HCT116 (cell line): ENCODE data around the gene DNAH5. TPM values are rescaled to one million over a fixed set of nuclear protein-coding genes. Genes with fewer than 3 reads are reported as not detected.
A peak's percentile ranks its signal among the peaks of the same experiment; 100 is the strongest.

Experiments used
- ATAC-seq: fragments of 200-7000 bp; cut with Tn5 transposase; 2 replicates; pipeline ENCODE4 v1.9.1; 2020; ENCODE audit warnings: mild to moderate bottlenecking, moderate library complexity
- Bru-seq: library from RNA; stranded (reverse); fragments of 400-500 nt; gene quantifications from one replicate; lab custom pipeline; 2021; lab: Mats Ljungman, UMichigan
- BruChase-seq, 2 experiments: library from RNA; stranded (reverse); fragments of 400-500 nt; gene quantifications; one replicate each; lab custom pipeline; 2021; lab: Mats Ljungman, UMichigan
- BruUV-seq: library from RNA; stranded (reverse); fragments of 400-500 nt; replicated peaks from 2 replicates; lab custom pipeline; 2021; lab: Mats Ljungman, UMichigan
- CTCF ChIA-PET: fragments of 300-600 bp; sonication (Branson Sonifier 250); formaldehyde crosslinking; loops from one replicate; lab custom pipeline; 2021; ENCODE audit warnings: antibody characterized with exemption; lab: Charles Lee
- POLR2A ChIA-PET: fragments of 300-600, 350-600 bp; sonication (Branson Sonifier 250); formaldehyde crosslinking; loops from one replicate; lab custom pipeline; 2021; ENCODE audit warnings: antibody characterized with exemption; lab: Charles Lee
- RAD21 ChIA-PET, 2 experiments: fragments of 300-600 bp; sonication (Branson Sonifier 250); formaldehyde crosslinking; loops; one replicate each; lab custom pipeline; 2023; ENCODE audit warnings: low total read pairs in 2 of 2; ENCODE audit not compliant: uncharacterized antibody in 2 of 2, unreplicated experiment in 2 of 2, low non-redundant PET in 1 of 2; lab: Charles Lee
- DNase-seq: peaks from one replicate; pipeline ENCODE4 v3.0.0-alpha.2; 2010; ENCODE audit warnings: low read depth, low spot score
- H2AFZ ChIP-seq: fragments of 200-600 bp; shearing (Covaris generic), sonication (generic); 2 replicates; pipeline ENCODE4 v1.6.1; 2017; ENCODE audit warnings: low read depth, mixed run types, mixed read lengths, antibody characterized with exemption, low read length; ENCODE audit not compliant: poor library complexity, severe bottlenecking
- H3K27ac ChIP-seq: 2 replicates; pipeline ENCODE4 v1.5.1; 2012; ENCODE audit warnings: low read depth, low read length
- H3K27me3 ChIP-seq: fragments of 200-600 bp; sonication (generic); 2 replicates; pipeline ENCODE4 v1.6.1; 2016; ENCODE audit warnings: mixed run types, low read length, mixed read lengths; ENCODE audit not compliant: insufficient read depth
- H3K36me3 ChIP-seq, 2 experiments: fragments of 200-500 bp in 1 of 2; fragments of 200-600 bp in 1 of 2; sonication (Bioruptor generic) in 1 of 2; sonication (generic) in 1 of 2; 2 replicates each; pipeline versions ENCODE4 v1.5.1 to v1.6.1; 2014 to 2016; ENCODE audit warnings: low read length in 2 of 2, inconsistent platforms in 1 of 2, mixed read lengths in 1 of 2, mixed run types in 1 of 2; ENCODE audit not compliant: insufficient read depth in 2 of 2, control insufficient read depth in 1 of 2
- H3K4me1 ChIP-seq, 2 experiments: fragments of 200-600 bp in 1 of 2; sonication (generic) in 1 of 2; 2 replicates each; pipeline versions ENCODE4 v1.5.1 to v1.6.1; 2012 to 2017; ENCODE audit warnings: low read length in 2 of 2, inconsistent platforms in 1 of 2, mild to moderate bottlenecking in 1 of 2, mixed read lengths in 1 of 2, mixed run types in 1 of 2, moderate library complexity in 1 of 2; ENCODE audit not compliant: insufficient read depth in 2 of 2, control insufficient read depth in 1 of 2
- H3K4me2 ChIP-seq: fragments of 200-600 bp; sonication (generic); 2 replicates; pipeline ENCODE4 v1.6.1; 2017; ENCODE audit warnings: mixed run types, low read length, mixed read lengths
- H3K4me3 ChIP-seq, 2 experiments: fragments of 200-600 bp in 1 of 2; sonication (generic) in 1 of 2; replicated peaks in 1 of 2; 2 replicates each; pipeline ENCODE4 v1.5.1; 2011 to 2016; ENCODE audit warnings: low read length in 2 of 2, control low read depth in 1 of 2, low read depth in 1 of 2, mild to moderate bottlenecking in 1 of 2, mixed read lengths in 1 of 2, mixed run types in 1 of 2
- H3K79me2 ChIP-seq: fragments of 200-600 bp; sonication (generic); 2 replicates; pipeline ENCODE4 v1.6.1; 2017; ENCODE audit warnings: mild to moderate bottlenecking, mixed run types, low read length, moderate library complexity, mixed read lengths; ENCODE audit not compliant: insufficient read depth
- H3K9ac ChIP-seq: fragments of 200-600 bp; sonication (generic); 2 replicates; pipeline ENCODE4 v1.6.1; 2016; ENCODE audit warnings: low read length, mixed read lengths
- H3K9me2 ChIP-seq: fragments of 200-600 bp; sonication (generic), shearing (Covaris generic); 2 replicates; pipeline ENCODE4 v1.6.1; 2017; ENCODE audit warnings: mixed run types, mild to moderate bottlenecking, moderate library complexity; ENCODE audit not compliant: insufficient read depth
- H3K9me3 ChIP-seq, 2 experiments: fragments of 200-500 bp in 1 of 2; fragments of 200-600 bp in 1 of 2; sonication (Bioruptor generic) in 1 of 2; sonication (generic) in 1 of 2; 2 replicates each; pipeline ENCODE4 v1.6.1; 2014 to 2017; ENCODE audit warnings: low read length in 2 of 2, mixed read lengths in 2 of 2, inconsistent platforms in 1 of 2, low read depth in 1 of 2, mild to moderate bottlenecking in 1 of 2, mixed run types in 1 of 2, moderate library complexity in 1 of 2; ENCODE audit not compliant: control insufficient read depth in 1 of 2, insufficient read depth in 1 of 2
- H4K20me1 ChIP-seq: fragments of 200-600 bp; sonication (generic), shearing (Covaris generic); 2 replicates; pipeline ENCODE4 v1.6.1; 2017; ENCODE audit warnings: mixed run types, mild to moderate bottlenecking, moderate library complexity; ENCODE audit not compliant: insufficient read depth
- CBX3 ChIP-seq: IDR thresholded peaks from 2 replicates; pipeline ENCODE4 v1.6.1; 2012; ENCODE audit warnings: low read depth
- CEBPB ChIP-seq: IDR thresholded peaks from 2 replicates; pipeline ENCODE4 v1.6.1; 2012; ENCODE audit warnings: low read depth
- EGR1 ChIP-seq: IDR thresholded peaks from 2 replicates; pipeline ENCODE4 v1.6.1; 2012; ENCODE audit warnings: low read depth
- ELF1 ChIP-seq: IDR thresholded peaks from 2 replicates; pipeline ENCODE4 v1.6.1; 2012; ENCODE audit warnings: low read depth, borderline replicate concordance
- EZH2 ChIP-seq: fragments of 200-600 bp; sonication (generic); IDR thresholded peaks from 2 replicates; pipeline ENCODE4 v1.6.1; 2017; ENCODE audit warnings: antibody characterized with exemption, mixed run types
- FOSL1 ChIP-seq: IDR thresholded peaks from 2 replicates; pipeline ENCODE4 v1.6.1; 2012; ENCODE audit warnings: low read depth
- JUND ChIP-seq: IDR thresholded peaks from 2 replicates; pipeline ENCODE4 v1.6.1; 2012
- POLR2A ChIP-seq: IDR thresholded peaks from 2 replicates; pipeline ENCODE4 v1.7.0; 2011; ENCODE audit warnings: borderline replicate concordance; ENCODE audit not compliant: insufficient read depth, insufficient read length; ENCODE audit errors: extremely low read depth
- TCF7L2 ChIP-seq: IDR thresholded peaks from 2 replicates; pipeline ENCODE4 v1.7.0; 2011; ENCODE audit warnings: borderline replicate concordance, inconsistent platforms; ENCODE audit not compliant: insufficient read depth, insufficient read length; ENCODE audit errors: extremely low read depth
- YY1 ChIP-seq: IDR thresholded peaks from 2 replicates; pipeline ENCODE4 v1.6.1; 2011; ENCODE audit warnings: low read length, low read depth, moderate library complexity, mild to moderate bottlenecking; ENCODE audit not compliant: insufficient replicate concordance; ENCODE audit errors: extremely low read depth
- ZNF274 ChIP-seq: fragments of 200-500 bp; sonication (Bioruptor generic); IDR thresholded peaks from 2 replicates; pipeline ENCODE4 v1.6.1; 2014; ENCODE audit warnings: mild to moderate bottlenecking, low read depth, low read length, inconsistent platforms
- intact Hi-C: fragments of 100-400 bp; cut with micrococcal nuclease; formaldehyde crosslinking; loops from 2 replicates; pipeline ENCODE4 v1.10.0; 2022
- long read RNA-seq: library from polyadenylated mRNA; unstranded; transcript quantifications from one replicate; pipeline ENCODE4 v2.0.0, GENCODE V29; 2021; ENCODE audit not compliant: unreplicated experiment
- polyA plus RNA-seq: library from polyadenylated mRNA; unstranded; fragments of >200 nt; gene quantifications from 2 replicates; pipeline ENCODE4 v1.2.1, GENCODE V29; 2012; ENCODE audit warnings: missing spikeins
- total RNA-seq: library from RNA; stranded (reverse); gene quantifications from one replicate; pipeline ENCODE4 v1.2.1, GENCODE V29; 2021; ENCODE audit not compliant: unreplicated experiment
- TF ChIP-seq, protein P1 (sequence below): IDR thresholded peaks from 2 replicates; pipeline ENCODE4 v1.6.1; 2012
- TF ChIP-seq, protein P2 (sequence below): IDR thresholded peaks from 2 replicates; pipeline ENCODE4 v1.6.1; 2012
- TF ChIP-seq, protein P3 (sequence below): IDR thresholded peaks from 2 replicates; pipeline ENCODE4 v1.6.1; 2011; ENCODE audit warnings: mild to moderate bottlenecking, low read length, moderate library complexity; ENCODE audit not compliant: insufficient replicate concordance; ENCODE audit errors: extremely low read depth
- TF ChIP-seq, protein P4 (sequence below): IDR thresholded peaks from 2 replicates; pipeline ENCODE4 v1.6.1; 2012; ENCODE audit warnings: low read depth

DNAH5 gene, protein sequence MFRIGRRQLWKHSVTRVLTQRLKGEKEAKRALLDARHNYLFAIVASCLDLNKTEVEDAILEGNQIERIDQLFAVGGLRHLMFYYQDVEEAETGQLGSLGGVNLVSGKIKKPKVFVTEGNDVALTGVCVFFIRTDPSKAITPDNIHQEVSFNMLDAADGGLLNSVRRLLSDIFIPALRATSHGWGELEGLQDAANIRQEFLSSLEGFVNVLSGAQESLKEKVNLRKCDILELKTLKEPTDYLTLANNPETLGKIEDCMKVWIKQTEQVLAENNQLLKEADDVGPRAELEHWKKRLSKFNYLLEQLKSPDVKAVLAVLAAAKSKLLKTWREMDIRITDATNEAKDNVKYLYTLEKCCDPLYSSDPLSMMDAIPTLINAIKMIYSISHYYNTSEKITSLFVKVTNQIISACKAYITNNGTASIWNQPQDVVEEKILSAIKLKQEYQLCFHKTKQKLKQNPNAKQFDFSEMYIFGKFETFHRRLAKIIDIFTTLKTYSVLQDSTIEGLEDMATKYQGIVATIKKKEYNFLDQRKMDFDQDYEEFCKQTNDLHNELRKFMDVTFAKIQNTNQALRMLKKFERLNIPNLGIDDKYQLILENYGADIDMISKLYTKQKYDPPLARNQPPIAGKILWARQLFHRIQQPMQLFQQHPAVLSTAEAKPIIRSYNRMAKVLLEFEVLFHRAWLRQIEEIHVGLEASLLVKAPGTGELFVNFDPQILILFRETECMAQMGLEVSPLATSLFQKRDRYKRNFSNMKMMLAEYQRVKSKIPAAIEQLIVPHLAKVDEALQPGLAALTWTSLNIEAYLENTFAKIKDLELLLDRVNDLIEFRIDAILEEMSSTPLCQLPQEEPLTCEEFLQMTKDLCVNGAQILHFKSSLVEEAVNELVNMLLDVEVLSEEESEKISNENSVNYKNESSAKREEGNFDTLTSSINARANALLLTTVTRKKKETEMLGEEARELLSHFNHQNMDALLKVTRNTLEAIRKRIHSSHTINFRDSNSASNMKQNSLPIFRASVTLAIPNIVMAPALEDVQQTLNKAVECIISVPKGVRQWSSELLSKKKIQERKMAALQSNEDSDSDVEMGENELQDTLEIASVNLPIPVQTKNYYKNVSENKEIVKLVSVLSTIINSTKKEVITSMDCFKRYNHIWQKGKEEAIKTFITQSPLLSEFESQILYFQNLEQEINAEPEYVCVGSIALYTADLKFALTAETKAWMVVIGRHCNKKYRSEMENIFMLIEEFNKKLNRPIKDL (N-terminal part only)
- total RNA-seq (0.37 TPM), Bru-seq, nascent RNA (percentile 14 among the genes with signal in this experiment), BruChase-seq, experiment 1, labeled RNA remaining after a 6-hour chase (percentile 13 among the genes with signal in this experiment), BruChase-seq, experiment 2, labeled RNA remaining after a 2-hour chase (percentile 15 among the genes with signal in this experiment)
- polyA plus RNA-seq = 0.25 and 0.52 TPM in 2 replicates
- long read RNA-seq, partial matches to known transcripts = 0 of 1 reads
- long read RNA-seq, other reads (novel, unspliced or antisense) = 1 of 1 reads

DNA sequence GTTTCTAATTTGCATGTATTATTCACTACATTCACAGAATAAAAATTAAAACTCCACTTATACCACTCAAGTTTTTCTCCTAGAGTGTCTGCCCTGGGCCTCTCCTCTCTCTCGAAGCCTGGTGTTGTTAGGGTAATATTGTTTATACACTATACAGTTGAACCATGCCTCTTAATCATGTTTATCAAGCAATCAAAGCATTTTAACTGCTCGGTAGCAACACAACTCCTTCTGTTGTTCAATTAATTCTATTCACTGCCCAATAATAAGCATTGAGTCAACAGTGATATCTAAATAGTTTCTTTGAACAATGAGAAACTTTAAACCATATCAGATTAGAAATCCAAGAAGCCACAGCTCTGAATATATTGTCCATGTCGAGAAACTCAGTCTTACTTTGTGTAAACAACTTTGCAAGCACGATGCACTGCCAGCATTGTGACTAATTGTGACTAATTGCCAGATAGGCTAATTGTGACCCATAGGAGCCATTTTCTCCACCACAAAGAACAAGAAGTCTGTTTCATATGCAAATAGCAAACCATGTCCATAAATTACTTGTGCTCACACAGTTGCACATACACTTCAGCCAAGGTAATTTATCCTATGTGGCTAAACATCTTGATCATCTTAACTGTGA, at the start of gene DNAH5:
TSS of gene DNAH5 (minus strand) at position 129 of the 640 bp plus-strand sequence. CDS start 250 bp downstream, outside the sequence.
- Histone ChIP-seq H3K79me2 (no peaks in the 10 kb centered on the region), H3K27me3 (peaks cover 12% of the 10 kb centered on the region; the same call in 1 of the 2 replicates), H3K4me2 (no peak within 1 kb of the TSS), H3K4me3 (no peak within 1 kb of the TSS), H3K36me3 (no peaks in the 10 kb centered on the region), H3K27ac (no peak within 1 kb of the TSS), H2AFZ (no peak within 1 kb of the TSS), H3K4me1 (no peaks in the 10 kb centered on the region), H3K9me2 (no peaks in the 10 kb centered on the region), H4K20me1 (no peaks in the 10 kb centered on the region), H3K9ac (no peak within 1 kb of the TSS), H3K9me3 (no peaks in the 10 kb centered on the region)
- ATAC-seq (no peak), DNase-seq (no peak)
- ChIA-PET CTCF (no interaction called here), POLR2A (no interaction called here), RAD21 (no interaction called here)
- BruUV-seq = no TSS peak
- intact Hi-C loops = no loop called here
- TF ChIP-seq, protein P1, sequence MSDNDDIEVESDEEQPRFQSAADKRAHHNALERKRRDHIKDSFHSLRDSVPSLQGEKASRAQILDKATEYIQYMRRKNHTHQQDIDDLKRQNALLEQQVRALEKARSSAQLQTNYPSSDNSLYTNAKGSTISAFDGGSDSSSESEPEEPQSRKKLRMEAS = no peak
- TF ChIP-seq YY1 (no peak), EZH2 (no peak), ZNF274 (no peak), EGR1 (no peak), ELF1 (no peak), CEBPB (no peak), FOSL1 (no peak), JUND (no peak), TCF7L2 (no peak), CBX3 (no peak), POLR2A (no peak)
- TF ChIP-seq, protein P2, sequence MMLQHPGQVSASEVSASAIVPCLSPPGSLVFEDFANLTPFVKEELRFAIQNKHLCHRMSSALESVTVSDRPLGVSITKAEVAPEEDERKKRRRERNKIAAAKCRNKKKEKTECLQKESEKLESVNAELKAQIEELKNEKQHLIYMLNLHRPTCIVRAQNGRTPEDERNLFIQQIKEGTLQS = no peak
- TF ChIP-seq, protein P3, sequence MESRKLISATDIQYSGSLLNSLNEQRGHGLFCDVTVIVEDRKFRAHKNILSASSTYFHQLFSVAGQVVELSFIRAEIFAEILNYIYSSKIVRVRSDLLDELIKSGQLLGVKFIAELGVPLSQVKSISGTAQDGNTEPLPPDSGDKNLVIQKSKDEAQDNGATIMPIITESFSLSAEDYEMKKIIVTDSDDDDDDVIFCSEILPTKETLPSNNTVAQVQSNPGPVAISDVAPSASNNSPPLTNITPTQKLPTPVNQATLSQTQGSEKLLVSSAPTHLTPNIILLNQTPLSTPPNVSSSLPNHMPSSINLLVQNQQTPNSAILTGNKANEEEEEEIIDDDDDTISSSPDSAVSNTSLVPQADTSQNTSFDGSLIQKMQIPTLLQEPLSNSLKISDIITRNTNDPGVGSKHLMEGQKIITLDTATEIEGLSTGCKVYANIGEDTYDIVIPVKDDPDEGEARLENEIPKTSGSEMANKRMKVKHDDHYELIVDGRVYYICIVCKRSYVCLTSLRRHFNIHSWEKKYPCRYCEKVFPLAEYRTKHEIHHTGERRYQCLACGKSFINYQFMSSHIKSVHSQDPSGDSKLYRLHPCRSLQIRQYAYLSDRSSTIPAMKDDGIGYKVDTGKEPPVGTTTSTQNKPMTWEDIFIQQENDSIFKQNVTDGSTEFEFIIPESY = no peak
- TF ChIP-seq, protein P4, sequence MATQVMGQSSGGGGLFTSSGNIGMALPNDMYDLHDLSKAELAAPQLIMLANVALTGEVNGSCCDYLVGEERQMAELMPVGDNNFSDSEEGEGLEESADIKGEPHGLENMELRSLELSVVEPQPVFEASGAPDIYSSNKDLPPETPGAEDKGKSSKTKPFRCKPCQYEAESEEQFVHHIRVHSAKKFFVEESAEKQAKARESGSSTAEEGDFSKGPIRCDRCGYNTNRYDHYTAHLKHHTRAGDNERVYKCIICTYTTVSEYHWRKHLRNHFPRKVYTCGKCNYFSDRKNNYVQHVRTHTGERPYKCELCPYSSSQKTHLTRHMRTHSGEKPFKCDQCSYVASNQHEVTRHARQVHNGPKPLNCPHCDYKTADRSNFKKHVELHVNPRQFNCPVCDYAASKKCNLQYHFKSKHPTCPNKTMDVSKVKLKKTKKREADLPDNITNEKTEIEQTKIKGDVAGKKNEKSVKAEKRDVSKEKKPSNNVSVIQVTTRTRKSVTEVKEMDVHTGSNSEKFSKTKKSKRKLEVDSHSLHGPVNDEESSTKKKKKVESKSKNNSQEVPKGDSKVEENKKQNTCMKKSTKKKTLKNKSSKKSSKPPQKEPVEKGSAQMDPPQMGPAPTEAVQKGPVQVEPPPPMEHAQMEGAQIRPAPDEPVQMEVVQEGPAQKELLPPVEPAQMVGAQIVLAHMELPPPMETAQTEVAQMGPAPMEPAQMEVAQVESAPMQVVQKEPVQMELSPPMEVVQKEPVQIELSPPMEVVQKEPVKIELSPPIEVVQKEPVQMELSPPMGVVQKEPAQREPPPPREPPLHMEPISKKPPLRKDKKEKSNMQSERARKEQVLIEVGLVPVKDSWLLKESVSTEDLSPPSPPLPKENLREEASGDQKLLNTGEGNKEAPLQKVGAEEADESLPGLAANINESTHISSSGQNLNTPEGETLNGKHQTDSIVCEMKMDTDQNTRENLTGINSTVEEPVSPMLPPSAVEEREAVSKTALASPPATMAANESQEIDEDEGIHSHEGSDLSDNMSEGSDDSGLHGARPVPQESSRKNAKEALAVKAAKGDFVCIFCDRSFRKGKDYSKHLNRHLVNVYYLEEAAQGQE = no peak
